Panc1 (cell line): ENCODE data around the gene SRGAP3. TPM values are rescaled to one million over a fixed set of nuclear protein-coding genes. Genes with fewer than 3 reads are reported as not detected.

Source experiments
- ATAC-seq: fragments of 200-7000 bp; cut with Tn5 transposase; 2 replicates; pipeline ENCODE4 v1.9.1; 2020; ENCODE audit warnings: mild to moderate bottlenecking, moderate library complexity
- BruUV-seq: library from RNA; stranded (reverse); fragments of 400-500 nt; replicated peaks from 2 replicates; lab custom pipeline; 2021; lab: Mats Ljungman, UMichigan
- CTCF ChIA-PET: fragments of 300-600 bp; sonication (Branson Sonifier 250); formaldehyde crosslinking; loops from one replicate; lab custom pipeline; 2022; ENCODE audit warnings: antibody characterized with exemption; lab: Charles Lee
- POLR2A ChIA-PET: fragments of 300-600 bp; sonication (Branson Sonifier 250); formaldehyde crosslinking; loops from one replicate; lab custom pipeline; 2022; ENCODE audit warnings: antibody characterized with exemption; lab: Charles Lee
- DNase-seq: peaks from one replicate; pipeline ENCODE4 v3.0.0-alpha.2; 2010; ENCODE audit warnings: low read depth, low spot score
- H3K27ac ChIP-seq: 2 replicates; pipeline ENCODE4 v1.5.1; 2011; ENCODE audit warnings: mild to moderate bottlenecking, low read length, inconsistent platforms
- H3K27me3 ChIP-seq: fragments of 200-500 bp; sonication (Bioruptor generic); 2 replicates; pipeline ENCODE4 v1.6.0; 2014; ENCODE audit warnings: low read length, inconsistent platforms; ENCODE audit not compliant: control insufficient read depth, insufficient read depth
- H3K36me3 ChIP-seq: fragments of 200-500 bp; sonication (Bioruptor generic); 2 replicates; pipeline ENCODE4 v1.5.1; 2014; ENCODE audit warnings: inconsistent platforms, mild to moderate bottlenecking, low read length, moderate library complexity; ENCODE audit not compliant: control insufficient read depth, insufficient read depth
- H3K4me1 ChIP-seq: 2 replicates; pipeline ENCODE4 v1.5.1; 2011; ENCODE audit warnings: inconsistent platforms, mild to moderate bottlenecking, low read length, moderate library complexity; ENCODE audit not compliant: control insufficient read depth, insufficient read depth
- H3K4me3 ChIP-seq, 2 experiments: 2 replicates each; pipeline ENCODE4 v1.5.1; 2011 to 2012; ENCODE audit warnings: low read depth in 2 of 2, low read length in 2 of 2, mild to moderate bottlenecking in 2 of 2, inconsistent platforms in 1 of 2, moderate library complexity in 1 of 2
- H3K9me3 ChIP-seq: fragments of 200-500 bp; sonication (Bioruptor generic); 2 replicates; pipeline ENCODE4 v1.5.1; 2014; ENCODE audit warnings: low read depth, mild to moderate bottlenecking, inconsistent platforms, low read length, moderate library complexity; ENCODE audit not compliant: control insufficient read depth, insufficient read depth
- POLR2AphosphoS5 ChIP-seq: IDR thresholded peaks from 2 replicates; pipeline ENCODE4 v1.6.1; 2012; ENCODE audit warnings: mild to moderate bottlenecking, low read depth, low read length, moderate library complexity
- SIN3A ChIP-seq: IDR thresholded peaks from 2 replicates; pipeline ENCODE4 v1.6.1; 2012; ENCODE audit warnings: low read depth, mild to moderate bottlenecking, low read length, moderate library complexity, borderline replicate concordance; ENCODE audit not compliant: insufficient read depth
- TCF7L2 ChIP-seq: IDR thresholded peaks from 2 replicates; pipeline ENCODE4 v1.6.1; 2011; ENCODE audit warnings: mild to moderate bottlenecking, low read depth, low read length, inconsistent platforms
- in situ Hi-C: cut with HindIII; loops from 2 replicates; pipeline ENCODE4 v1.10.0; 2016; ENCODE audit warnings: low sequenced_read_pairs, low pct_unique_long_range_greater_than_20kb
- intact Hi-C: fragments of 100-400 bp; cut with micrococcal nuclease; formaldehyde crosslinking; loops from one replicate; pipeline ENCODE4 v1.10.0; 2022; ENCODE audit not compliant: unreplicated experiment
- total RNA-seq: library from RNA; stranded (reverse); gene quantifications from one replicate; pipeline ENCODE4 v1.2.1, GENCODE V29; 2021; ENCODE audit not compliant: unreplicated experiment
- TF ChIP-seq, protein P1 (sequence below), 2 experiments: IDR thresholded peaks; 2 replicates each; pipeline ENCODE4 v1.6.1; 2011 to 2012; ENCODE audit warnings: low read depth in 2 of 2, control low read depth in 1 of 2, low read length in 1 of 2, mild to moderate bottlenecking in 1 of 2, moderate library complexity in 1 of 2; ENCODE audit not compliant: insufficient read depth in 1 of 2
- TF ChIP-seq, protein P2 (sequence below): fragments of 450-650 bp; IDR thresholded peaks from 2 replicates; pipeline ENCODE4 v1.5.1; 2017; ENCODE audit warnings: mild to moderate bottlenecking

Gene SRGAP3
- total RNA-seq, 1 experiment from 2014 or later, result 0.82 TPM

- H3K27ac ChIP-seq, result no peak overlapping the region
- ChIA-PET CTCF (no interaction called here), POLR2A (interaction anchor here (0.7 kb wide), 1 partner anchor 51 kb away, joined by 6 read pairs; no protein-coding TSS in a partner anchor)
- no peaks in the 10 kb centered on the region for H3K36me3 ChIP-seq
- H3K9me3 ChIP-seq, result no peaks in the 10 kb centered on the region
- TF ChIP-seq, protein P1, sequence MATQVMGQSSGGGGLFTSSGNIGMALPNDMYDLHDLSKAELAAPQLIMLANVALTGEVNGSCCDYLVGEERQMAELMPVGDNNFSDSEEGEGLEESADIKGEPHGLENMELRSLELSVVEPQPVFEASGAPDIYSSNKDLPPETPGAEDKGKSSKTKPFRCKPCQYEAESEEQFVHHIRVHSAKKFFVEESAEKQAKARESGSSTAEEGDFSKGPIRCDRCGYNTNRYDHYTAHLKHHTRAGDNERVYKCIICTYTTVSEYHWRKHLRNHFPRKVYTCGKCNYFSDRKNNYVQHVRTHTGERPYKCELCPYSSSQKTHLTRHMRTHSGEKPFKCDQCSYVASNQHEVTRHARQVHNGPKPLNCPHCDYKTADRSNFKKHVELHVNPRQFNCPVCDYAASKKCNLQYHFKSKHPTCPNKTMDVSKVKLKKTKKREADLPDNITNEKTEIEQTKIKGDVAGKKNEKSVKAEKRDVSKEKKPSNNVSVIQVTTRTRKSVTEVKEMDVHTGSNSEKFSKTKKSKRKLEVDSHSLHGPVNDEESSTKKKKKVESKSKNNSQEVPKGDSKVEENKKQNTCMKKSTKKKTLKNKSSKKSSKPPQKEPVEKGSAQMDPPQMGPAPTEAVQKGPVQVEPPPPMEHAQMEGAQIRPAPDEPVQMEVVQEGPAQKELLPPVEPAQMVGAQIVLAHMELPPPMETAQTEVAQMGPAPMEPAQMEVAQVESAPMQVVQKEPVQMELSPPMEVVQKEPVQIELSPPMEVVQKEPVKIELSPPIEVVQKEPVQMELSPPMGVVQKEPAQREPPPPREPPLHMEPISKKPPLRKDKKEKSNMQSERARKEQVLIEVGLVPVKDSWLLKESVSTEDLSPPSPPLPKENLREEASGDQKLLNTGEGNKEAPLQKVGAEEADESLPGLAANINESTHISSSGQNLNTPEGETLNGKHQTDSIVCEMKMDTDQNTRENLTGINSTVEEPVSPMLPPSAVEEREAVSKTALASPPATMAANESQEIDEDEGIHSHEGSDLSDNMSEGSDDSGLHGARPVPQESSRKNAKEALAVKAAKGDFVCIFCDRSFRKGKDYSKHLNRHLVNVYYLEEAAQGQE (IDR thresholded peaks at IDR 0.05; ENCODE audit: insufficient read depth in 1 of 2, low read depth in 2 of 2, low read length in 1 of 2), result no peak
- TF ChIP-seq POLR2AphosphoS5 (no peak), SIN3A (no peak), TCF7L2 (no peak)
- TF ChIP-seq, protein P2, sequence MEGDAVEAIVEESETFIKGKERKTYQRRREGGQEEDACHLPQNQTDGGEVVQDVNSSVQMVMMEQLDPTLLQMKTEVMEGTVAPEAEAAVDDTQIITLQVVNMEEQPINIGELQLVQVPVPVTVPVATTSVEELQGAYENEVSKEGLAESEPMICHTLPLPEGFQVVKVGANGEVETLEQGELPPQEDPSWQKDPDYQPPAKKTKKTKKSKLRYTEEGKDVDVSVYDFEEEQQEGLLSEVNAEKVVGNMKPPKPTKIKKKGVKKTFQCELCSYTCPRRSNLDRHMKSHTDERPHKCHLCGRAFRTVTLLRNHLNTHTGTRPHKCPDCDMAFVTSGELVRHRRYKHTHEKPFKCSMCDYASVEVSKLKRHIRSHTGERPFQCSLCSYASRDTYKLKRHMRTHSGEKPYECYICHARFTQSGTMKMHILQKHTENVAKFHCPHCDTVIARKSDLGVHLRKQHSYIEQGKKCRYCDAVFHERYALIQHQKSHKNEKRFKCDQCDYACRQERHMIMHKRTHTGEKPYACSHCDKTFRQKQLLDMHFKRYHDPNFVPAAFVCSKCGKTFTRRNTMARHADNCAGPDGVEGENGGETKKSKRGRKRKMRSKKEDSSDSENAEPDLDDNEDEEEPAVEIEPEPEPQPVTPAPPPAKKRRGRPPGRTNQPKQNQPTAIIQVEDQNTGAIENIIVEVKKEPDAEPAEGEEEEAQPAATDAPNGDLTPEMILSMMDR, result no peak
- H3K4me3 ChIP-seq, result no peak overlapping the region
- no TSS peak for BruUV-seq
- ATAC-seq (no peak), DNase-seq (no peak)
- H3K27me3 ChIP-seq, result no peaks in the 10 kb centered on the region; the same call in 1 of the 2 replicates
- H3K4me1 ChIP-seq, result no peaks in the 10 kb centered on the region
- intact Hi-C loops, result no loop called here
- in situ Hi-C loops, result no loop called here
Measured at GRCh38 chr3:9045371-9045770, 204.1 kb downstream of the SRGAP3 start.

DNA sequence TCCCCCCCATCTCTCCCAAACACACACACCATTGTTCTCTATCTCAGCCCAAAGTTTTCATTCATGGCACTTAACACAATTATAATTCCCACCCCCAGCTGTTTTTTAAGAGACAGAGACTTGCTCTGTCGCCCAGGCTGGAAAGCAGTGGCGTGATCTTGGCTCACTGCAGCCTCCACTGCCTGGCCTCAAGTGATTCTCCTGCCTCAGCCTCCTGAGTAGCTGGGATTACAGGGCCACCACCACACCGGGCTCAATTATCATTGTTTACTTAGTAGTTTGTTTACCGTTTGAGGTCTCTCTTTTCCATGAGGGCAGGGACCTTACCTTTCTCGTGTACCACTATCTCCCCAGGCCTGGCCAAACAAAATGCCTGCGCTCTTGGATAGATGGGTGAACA, 206.4 kb downstream of the SRGAP3 start:
- CTCF ChIA-PET, result no interaction called here
- in situ Hi-C loops (no loop called here), intact Hi-C loops (no loop called here)
- Histone ChIP-seq H3K9me3 (no peaks in the 10 kb centered on the region), H3K27ac (no peak overlapping the region), H3K27me3 (peaks cover 2% of the 10 kb centered on the region), H3K4me3 (no peak overlapping the region), H3K4me1 (no peaks in the 10 kb centered on the region), H3K36me3 (no peaks in the 10 kb centered on the region)
- DNase-seq, result no peak
- TF ChIP-seq POLR2AphosphoS5, result no peak
- BruUV-seq, result no TSS peak
- POLR2A ChIA-PET, result no interaction called here
- ATAC-seq, result no peak

DNA sequence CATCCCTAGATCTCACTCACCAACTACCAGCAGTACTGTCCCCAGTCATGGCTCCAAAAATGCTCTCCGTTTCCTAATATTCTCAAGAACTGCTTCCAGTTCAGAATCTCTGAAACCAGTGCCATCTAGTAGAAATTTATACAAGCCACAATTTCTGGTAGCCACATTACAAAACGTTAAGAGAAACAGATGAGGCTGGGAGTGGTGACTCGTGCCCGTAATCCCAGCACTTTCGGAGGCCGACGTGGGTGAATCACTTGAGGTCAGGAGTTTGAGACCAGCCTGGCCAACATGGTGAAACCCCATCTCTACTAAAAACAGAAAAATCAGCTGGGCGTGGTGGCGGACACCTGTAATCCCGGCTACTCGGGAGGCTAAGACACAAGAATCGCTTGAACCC, 207.8 kb downstream of the SRGAP3 start:
- in situ Hi-C loops, result no loop called here
- no TSS peak for BruUV-seq

More for the DNA sequence above, 207.8 kb downstream of the SRGAP3 start:
- Histone ChIP-seq H3K9me3 (no peaks in the 10 kb centered on the region), H3K27ac (no peak overlapping the region), H3K4me3 (no peak overlapping the region), H3K36me3 (no peaks in the 10 kb centered on the region), H3K27me3 (peaks cover 2% of the 10 kb centered on the region), H3K4me1 (no peaks in the 10 kb centered on the region)
- intact Hi-C loops, result no loop called here
- ChIA-PET CTCF (no interaction called here), POLR2A (no interaction called here)
- no peak for TF ChIP-seq POLR2AphosphoS5
- TF ChIP-seq, protein P1 (IDR thresholded peaks at IDR 0.05; ENCODE audit: insufficient read depth in 1 of 2, low read depth in 2 of 2, low read length in 1 of 2), result no peak
- no peak for TF ChIP-seq TCF7L2
- TF ChIP-seq, protein P2, result no peak
- no peak for TF ChIP-seq SIN3A
- no peak for DNase-seq
- ATAC-seq, result no peak
